GM10847 (cell line): ENCODE results near the gene RYR2.

Experiments used
- POLR2A ChIP-seq: IDR thresholded peaks from 2 replicates; pipeline ENCODE4 v1.6.1; 2011; ENCODE audit not compliant: insufficient read length; ENCODE audit errors: extremely low read depth

The RYR2 gene

DNA sequence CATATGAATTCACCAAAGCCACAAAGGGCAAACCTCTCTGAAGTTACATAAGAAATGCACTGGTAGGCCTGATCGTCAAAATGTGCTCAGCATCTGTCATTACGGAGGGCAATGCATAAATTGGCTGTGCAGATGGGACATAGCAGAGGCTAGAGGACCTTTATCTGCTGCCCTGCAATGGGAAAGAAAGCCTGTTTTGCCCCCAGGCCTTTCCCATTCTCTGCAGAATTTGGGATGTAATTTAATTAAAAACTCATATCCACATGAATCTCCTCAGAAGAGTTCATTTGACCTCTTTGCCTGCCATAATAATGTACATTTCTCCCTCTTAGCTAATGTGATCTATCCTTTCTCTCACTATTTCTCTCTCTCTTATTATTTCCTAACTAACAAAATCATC is 690.7 kb downstream of the RYR2 start:
- TF ChIP-seq POLR2A, result no peak

DNA sequence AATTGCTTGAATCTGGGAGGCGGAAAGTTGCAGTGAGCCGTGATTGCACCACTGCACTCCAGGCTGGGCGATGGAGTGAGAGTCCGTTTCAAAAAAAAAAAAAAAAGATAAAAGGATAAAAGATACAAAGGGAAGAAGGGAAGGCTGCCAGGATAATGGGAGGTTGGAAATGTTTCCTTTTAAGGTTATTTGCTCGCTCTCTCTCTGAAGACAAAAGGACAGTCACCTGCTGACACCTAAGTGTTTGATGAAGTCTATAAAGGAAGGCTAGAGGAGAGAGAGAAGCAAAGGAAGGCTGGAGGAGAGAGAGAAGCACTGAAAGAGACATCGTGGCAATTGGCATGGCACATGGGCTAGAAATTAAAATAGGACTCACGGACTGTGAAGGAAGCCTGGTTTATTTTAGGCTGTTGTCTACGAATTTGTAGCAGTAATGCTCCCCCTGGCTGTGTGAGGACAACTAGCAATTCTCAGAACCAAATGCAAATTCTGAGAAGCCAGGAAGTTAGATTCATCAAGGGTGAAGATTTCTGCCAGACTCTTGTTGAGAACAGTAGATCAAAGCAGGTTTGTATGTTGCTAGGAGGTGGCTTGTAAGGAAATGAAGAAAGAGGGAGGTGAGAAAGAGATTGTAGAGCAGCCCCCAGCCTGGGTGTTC is 694.5 kb downstream of the RYR2 start:
- TF ChIP-seq POLR2A, result no peak

GRCh38 chr1:237737448-237737847 is 695.5 kb downstream of the RYR2 start:
- TF ChIP-seq POLR2A, result no peak

GRCh38 chr1:237737938-237738610 is 696.1 kb downstream of the RYR2 start:
- no peak for TF ChIP-seq POLR2A

DNA sequence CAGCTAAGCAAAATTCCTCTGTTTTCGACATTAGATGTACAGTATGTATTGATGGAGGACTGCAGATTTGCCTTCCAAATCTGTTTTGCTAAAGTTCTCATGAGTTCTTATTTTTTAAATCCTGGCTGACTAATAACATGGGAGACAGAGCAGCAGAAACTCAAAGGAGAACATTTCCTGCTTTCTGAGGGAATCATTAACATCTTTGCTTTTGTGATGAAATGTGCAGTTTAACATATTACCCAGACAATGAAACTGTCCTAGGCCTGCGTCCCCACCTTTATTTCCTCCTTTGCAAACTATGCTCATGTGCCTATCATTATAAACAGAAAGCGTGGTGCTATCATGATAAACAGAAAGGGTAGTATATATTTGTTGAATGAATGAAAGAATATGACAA is 698.9 kb downstream of the RYR2 start:
- no peak for TF ChIP-seq POLR2A

- TF ChIP-seq POLR2A, result no peak
These were observed 703.6 kb downstream of the RYR2 start for GRCh38 chr1:237745545-237745944.

DNA sequence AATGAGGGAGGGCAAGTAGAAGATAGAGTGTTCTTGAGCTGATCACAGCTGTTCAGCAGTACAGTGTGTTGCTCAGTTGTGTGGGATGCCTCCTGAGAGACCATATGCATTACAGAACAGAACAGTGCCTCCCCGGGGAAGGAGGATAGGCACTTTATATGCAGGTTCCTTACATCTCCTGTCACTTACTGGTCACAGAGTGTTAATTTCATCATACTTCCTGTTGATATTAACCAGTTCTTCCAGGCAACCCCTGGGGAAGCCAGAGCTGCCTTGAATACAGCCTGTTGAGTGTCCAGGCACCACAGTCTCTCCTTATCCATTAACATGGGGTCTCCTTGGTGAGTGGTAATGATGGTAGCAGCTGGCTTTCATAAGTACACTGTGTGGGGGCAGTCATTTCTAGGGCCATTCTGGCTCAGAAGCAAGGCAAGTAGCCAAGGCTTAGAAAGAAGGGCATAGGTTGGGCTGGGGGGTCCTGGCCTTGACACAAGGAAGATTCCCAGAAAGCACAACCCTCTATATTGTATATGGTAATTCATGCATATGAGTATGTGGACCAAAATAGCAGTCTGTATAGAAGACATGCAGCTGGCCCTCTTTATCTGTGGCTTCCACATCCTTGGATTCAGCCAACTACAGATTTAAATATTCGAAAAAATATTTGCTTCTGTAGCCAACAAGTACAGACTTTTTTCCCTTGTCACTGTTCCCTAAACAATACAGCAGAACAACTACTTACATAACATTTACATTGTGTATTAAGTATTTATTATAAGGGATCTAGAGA is 706.4 kb downstream of the RYR2 start:
- TF ChIP-seq POLR2A, result no peak

DNA sequence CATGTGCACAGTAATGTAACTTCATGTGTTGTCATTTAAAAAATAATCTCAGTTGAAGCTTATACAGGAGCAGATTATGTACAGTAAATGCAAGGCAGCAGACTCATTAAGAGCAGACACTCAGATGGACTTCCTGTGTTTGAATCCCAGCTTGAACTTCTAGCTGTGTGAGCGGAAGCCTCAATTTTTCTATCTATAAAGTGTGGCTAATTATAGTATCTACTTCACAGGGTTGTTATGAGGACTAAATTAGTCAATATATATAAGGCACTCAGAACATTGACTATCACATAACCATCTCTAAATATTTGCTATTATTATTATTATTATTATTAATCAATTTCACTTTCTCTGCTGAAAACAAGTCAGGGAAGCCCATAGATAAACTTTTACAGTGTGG is 707.1 kb downstream of the RYR2 start:
- TF ChIP-seq POLR2A, result no peak

DNA sequence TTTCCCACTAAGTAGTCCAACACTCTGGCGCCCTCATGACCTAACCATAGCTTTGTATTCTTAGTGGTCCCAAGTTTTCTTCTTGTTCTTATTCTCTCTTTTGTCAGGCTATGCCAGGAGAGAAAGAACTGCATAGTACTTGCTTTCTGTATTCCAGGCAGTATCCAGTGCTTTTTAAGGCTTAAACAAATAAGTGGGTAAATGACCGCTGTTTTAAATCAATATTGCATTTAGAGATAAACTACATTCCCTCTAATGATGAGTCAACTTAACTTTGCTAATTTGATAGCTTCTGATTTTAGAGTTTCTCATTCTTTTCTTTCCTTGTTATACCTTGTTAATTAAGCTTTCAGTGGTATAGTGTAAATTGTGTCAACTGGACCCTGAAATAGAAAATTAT is 709.1 kb downstream of the RYR2 start:
- TF ChIP-seq POLR2A, result no peak

GRCh38 chr1:237754627-237755026 is 712.6 kb downstream of the RYR2 start:
- no peak for TF ChIP-seq POLR2A

DNA sequence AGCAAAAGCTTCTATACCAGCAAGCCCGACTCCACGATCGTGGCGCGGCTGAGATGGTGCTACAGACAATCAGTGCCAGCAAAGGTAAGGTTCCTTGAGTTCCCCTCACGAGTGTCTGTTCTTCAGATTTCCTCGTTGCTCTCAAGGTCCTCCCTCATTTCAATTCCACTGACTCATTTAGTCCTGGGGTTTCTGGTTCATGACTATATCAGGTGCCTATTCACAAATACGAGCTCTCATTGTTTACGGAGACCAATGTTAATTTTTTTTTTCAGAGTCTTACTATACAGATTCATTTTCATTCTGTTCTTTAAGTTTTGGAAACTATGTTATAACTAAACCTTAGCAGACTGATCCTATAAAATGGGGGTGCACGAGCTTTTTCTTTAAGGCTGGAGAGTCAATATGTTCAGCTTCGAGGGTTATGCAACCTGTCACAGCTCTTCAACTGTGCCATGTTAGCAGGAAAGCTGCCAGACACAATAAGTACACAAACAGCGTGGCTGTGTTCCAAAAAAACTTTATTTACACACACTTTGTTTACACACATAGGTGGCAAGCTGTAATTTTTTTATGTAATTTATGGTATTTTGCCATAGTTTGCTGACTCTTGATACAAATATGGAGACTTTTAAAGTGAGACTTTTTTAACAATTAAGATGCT is 714.5 kb downstream of the RYR2 start:
- TF ChIP-seq POLR2A, result no peak

DNA sequence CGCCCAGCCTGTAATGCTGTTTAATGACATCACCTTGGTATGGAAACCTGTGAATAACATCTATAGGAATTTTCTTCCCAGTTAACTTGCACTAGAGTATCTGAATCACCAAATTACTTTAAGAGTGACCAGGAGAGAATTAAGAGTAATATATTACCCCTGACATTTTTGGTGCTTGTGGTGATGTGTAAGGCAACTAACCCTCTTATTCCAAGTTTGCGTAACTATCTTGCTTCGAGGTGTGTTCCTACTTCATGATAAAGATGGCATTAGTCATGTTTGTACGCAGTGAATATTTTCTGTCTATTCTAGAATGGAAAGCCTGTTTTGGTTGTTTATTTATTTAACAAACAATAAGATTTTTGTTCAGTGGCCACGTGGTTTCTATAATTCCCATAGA is 717.4 kb downstream of the RYR2 start:
- TF ChIP-seq POLR2A, result no peak

- no peak for TF ChIP-seq POLR2A
These were observed 719.0 kb downstream of the RYR2 start for GRCh38 chr1:237760951-237761350.

DNA sequence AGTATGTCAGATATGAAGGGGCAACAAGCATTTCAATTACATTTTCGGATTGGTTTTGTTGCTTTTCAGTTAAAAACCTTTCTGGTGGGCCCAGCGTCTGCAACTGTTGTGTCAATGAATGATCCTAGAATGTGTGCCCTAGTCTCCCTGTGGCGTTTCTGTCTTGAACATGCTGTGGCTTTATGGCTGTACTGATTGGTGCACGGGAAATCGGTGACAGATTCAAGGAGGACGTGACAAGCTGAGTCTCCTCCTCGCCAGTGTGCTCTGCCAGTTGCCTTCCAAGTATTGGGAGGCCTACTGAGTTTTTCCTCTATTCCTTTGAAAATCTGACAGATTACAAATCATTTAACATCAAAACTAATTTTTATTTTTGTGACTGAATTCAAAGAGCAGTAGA is 721.2 kb downstream of the RYR2 start:
- no peak for TF ChIP-seq POLR2A

GRCh38 chr1:237763751-237764150 is 721.8 kb downstream of the RYR2 start:
- TF ChIP-seq POLR2A, result no peak

DNA sequence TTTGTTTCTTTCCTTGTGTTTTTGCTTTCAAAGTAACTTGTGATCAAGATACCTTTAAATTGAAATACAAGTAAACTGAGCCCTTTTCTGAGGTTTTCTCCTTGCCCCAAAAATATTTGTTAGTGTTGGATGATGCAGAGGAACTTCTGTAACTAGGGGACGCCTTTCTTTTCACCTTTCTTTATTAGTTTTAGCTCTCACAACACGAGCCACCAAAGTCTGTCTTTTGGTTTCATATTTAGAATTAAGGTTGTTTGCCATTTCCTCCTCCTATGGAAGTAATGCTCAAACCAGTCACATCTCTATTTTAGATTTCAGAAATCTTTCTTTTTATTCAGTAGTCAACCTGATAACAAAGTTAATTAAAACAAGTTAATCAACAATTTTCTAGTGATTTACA is 727.9 kb downstream of the RYR2 start:
- no peak for TF ChIP-seq POLR2A
